ENCODE measurements around the gene FANK1. TPM values are rescaled to one million over a fixed set of nuclear protein-coding genes. Genes with fewer than 3 reads are reported as not detected.

Gene FANK1
- total RNA-seq, 4 donors from 2014 or later = 0.26 to 6.8 (median 4.6) TPM

GRCh38 chr10:126029999-126030398 lies 133.6 kb downstream of the FANK1 start:
- Histone ChIP-seq H3K27me3 (no peaks in the 10 kb centered on the region), H3K4me3 (no peak overlapping the region), H3K4me1 (no peaks in the 10 kb centered on the region), H3K27ac (no peak overlapping the region), H3K9me3 (peaks cover 0 to 5% of the 10 kb centered on the region in 2 donors), H3K36me3 (no peaks in the 10 kb centered on the region)
- no peak for DNase-seq
- no peak for TF ChIP-seq POLR2A (IDR thresholded peaks at IDR 0.05)
- intact Hi-C loops (cut with DNase I; ENCODE audit: low total_unique reads) = no loop called here

DNA sequence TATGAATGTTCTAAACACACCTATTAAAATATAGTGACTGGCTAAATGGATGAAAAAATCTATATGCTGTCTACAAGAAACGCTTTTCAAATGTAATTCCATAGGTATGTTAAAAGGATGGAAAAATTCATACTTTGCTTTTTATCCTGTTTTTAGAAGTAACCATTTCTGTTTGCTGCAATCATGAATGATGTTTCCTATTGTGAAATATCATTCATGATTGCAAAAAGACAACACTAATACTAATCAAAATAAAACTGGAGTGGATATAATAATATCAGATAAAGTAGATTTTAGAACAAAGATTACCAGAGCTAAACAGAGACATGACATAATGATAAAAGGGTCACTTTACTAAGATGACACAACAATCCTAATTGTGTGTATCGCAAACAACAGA lies 138.2 kb downstream of the FANK1 start:
- no peaks in the 10 kb centered on the region for H3K27me3 ChIP-seq
- no peaks in the 10 kb centered on the region for H3K4me1 ChIP-seq
- H3K27ac ChIP-seq = no peak overlapping the region
- TF ChIP-seq, protein P1, sequence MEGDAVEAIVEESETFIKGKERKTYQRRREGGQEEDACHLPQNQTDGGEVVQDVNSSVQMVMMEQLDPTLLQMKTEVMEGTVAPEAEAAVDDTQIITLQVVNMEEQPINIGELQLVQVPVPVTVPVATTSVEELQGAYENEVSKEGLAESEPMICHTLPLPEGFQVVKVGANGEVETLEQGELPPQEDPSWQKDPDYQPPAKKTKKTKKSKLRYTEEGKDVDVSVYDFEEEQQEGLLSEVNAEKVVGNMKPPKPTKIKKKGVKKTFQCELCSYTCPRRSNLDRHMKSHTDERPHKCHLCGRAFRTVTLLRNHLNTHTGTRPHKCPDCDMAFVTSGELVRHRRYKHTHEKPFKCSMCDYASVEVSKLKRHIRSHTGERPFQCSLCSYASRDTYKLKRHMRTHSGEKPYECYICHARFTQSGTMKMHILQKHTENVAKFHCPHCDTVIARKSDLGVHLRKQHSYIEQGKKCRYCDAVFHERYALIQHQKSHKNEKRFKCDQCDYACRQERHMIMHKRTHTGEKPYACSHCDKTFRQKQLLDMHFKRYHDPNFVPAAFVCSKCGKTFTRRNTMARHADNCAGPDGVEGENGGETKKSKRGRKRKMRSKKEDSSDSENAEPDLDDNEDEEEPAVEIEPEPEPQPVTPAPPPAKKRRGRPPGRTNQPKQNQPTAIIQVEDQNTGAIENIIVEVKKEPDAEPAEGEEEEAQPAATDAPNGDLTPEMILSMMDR (IDR thresholded peaks at IDR 0.05) = no peak
- TF ChIP-seq POLR2A (IDR thresholded peaks at IDR 0.05) = no peak
- no peaks in the 10 kb centered on the region for H3K36me3 ChIP-seq
- no peaks in the 10 kb centered on the region for H3K9me3 ChIP-seq
- H3K4me3 ChIP-seq = no peak overlapping the region
- no peak for DNase-seq
- intact Hi-C loops (cut with DNase I; ENCODE audit: low total_unique reads) = no loop called here

DNA sequence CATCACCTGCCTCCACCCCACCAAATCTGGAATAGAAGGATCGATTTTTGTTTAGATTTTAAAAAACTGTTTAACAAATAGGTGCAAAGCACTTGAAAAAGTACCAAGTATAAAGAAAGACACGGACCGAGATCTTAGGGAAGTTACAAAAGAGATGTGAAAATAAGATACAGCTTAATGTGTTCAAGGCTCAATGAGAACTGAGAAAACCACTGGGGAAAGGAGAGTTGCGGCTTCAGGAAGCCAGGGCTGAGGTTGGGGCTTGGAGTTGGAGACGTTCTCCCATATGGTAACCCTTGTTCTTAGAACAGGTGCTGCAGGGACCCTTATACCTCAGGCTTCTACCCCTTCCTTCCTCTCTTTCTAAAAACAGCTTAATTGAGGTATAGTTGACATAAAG lies 140.2 kb downstream of the FANK1 start:
- Histone ChIP-seq H3K27me3 (no peaks in the 10 kb centered on the region), H3K9me3 (no peaks in the 10 kb centered on the region), H3K4me3 (no peak overlapping the region), H3K4me1 (no peaks in the 10 kb centered on the region), H3K27ac (no peak overlapping the region), H3K36me3 (no peaks in the 10 kb centered on the region)
- DNase-seq = no peak
- TF ChIP-seq, protein P1 (IDR thresholded peaks at IDR 0.05) = no peak
- intact Hi-C loops (cut with DNase I; ENCODE audit: low total_unique reads) = no loop called here

DNA sequence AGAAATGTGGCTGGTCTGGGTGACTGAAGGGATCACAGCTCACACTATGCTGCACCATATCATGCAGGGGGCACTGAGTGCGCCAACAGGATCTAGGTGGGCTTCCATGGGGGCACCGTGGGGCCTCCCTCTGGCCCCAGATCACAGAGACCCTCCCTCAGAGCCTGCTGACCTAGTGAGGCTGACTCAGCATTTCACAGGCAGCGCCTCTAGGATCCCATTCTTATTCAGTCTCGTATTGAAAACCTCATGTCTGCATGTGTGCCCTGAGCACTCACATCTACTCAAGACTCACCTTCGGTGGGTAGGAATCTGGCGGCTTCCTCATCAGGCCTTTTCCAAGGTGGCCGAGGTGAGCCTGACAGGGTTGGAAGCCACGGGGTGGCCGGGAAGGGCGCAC lies 141.6 kb downstream of the FANK1 start:
- Histone ChIP-seq H3K4me3 (no peak overlapping the region), H3K27me3 (no peaks in the 10 kb centered on the region), H3K36me3 (no peaks in the 10 kb centered on the region), H3K9me3 (no peaks in the 10 kb centered on the region), H3K27ac (no peak overlapping the region), H3K4me1 (no peaks in the 10 kb centered on the region)
- no peak for DNase-seq
- intact Hi-C loops (cut with DNase I; ENCODE audit: low total_unique reads) = no loop called here
- TF ChIP-seq, protein P1 (IDR thresholded peaks at IDR 0.05) = no peak
- no peak for TF ChIP-seq POLR2A (IDR thresholded peaks at IDR 0.05)

DNA sequence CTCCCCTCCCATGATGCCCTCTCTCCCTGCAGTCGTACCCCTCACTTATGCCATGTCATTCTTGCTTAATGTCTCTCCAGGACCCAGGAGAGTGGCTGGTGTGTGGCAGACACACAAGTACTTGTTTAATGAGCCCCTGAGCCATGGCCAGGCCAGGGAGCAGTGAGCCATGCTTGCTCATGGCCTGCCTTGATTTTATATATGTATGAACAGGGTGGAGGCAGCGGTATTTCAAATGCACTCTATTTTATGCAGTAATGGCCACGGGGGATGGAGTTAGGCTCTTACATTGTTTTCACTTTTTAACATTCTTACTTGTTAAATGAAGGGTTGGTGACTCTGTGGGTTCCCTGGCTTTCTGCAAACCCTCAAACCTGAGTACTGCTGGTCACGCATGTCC lies 144.8 kb downstream of the FANK1 start:
- no peak overlapping the region for H3K27ac ChIP-seq
- intact Hi-C loops (cut with DNase I; ENCODE audit: low total_unique reads) = no loop called here
- H3K27me3 ChIP-seq = no peaks in the 10 kb centered on the region

More for the DNA sequence above, 144.8 kb downstream of the FANK1 start:
- Histone ChIP-seq H3K4me1 (no peaks in the 10 kb centered on the region), H3K4me3 (no peak overlapping the region), H3K9me3 (no peaks in the 10 kb centered on the region), H3K36me3 (no peaks in the 10 kb centered on the region)
- TF ChIP-seq, protein P1 (IDR thresholded peaks at IDR 0.05) = no peak
- TF ChIP-seq POLR2A (IDR thresholded peaks at IDR 0.05) = no peak
- DNase-seq = no peak

Data from uterus (tissue), 4 donors.